ENCODE results near the gene PRTN3. TPM values are rescaled to one million over a fixed set of nuclear protein-coding genes. Genes with fewer than 3 reads are reported as not detected.

Gene PRTN3
- total RNA-seq, 1 experiment from 2014 or later: 0.66 TPM

DNA sequence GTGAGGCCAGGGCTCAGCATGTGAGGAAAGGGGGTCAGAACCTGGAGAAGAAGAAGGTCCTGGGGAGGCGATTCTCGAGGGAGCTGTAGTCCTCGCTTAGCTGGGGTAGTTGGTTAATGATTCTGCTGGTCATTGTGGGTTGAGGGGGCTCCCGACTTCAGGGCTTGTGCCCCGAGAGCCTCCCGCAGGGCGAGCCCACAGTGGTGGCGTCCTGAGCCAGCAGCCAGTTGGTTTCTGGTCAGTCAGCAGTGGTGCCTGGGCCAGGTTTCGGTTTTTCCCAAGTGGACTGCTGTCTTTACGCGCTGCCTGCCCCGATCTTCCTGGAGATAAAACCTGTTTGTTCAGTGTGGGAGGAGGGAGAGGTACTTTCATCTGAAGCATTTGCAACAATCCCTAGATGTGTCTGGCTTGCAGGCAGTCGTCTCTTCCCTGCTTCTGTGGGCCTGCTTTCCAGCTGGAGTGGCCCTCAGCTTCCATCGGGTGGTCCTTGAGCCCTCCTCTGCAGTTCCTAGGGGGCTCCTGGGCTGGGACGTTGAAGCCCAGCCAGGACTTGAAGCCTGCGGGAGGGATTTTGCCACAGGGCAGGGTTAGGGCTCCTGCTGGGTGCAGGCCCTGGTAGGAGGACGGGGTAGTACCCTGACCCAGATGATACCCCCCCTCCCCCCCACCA is 40.3 kb upstream of the PRTN3 start:
- peaks cover 38% of the 10 kb centered on the region for H3K36me3 ChIP-seq (replicated peaks; ENCODE audit: control insufficient read depth, insufficient read depth, low read length)
- no peaks in the 10 kb centered on the region for H3K27me3 ChIP-seq (ENCODE audit: control insufficient read depth, insufficient read depth, low read length)
- peak; percentile 75 for DNase-seq
- no peak overlapping the region for H3K4me3 ChIP-seq (ENCODE audit: insufficient read depth, low read depth, low read length)

DNA sequence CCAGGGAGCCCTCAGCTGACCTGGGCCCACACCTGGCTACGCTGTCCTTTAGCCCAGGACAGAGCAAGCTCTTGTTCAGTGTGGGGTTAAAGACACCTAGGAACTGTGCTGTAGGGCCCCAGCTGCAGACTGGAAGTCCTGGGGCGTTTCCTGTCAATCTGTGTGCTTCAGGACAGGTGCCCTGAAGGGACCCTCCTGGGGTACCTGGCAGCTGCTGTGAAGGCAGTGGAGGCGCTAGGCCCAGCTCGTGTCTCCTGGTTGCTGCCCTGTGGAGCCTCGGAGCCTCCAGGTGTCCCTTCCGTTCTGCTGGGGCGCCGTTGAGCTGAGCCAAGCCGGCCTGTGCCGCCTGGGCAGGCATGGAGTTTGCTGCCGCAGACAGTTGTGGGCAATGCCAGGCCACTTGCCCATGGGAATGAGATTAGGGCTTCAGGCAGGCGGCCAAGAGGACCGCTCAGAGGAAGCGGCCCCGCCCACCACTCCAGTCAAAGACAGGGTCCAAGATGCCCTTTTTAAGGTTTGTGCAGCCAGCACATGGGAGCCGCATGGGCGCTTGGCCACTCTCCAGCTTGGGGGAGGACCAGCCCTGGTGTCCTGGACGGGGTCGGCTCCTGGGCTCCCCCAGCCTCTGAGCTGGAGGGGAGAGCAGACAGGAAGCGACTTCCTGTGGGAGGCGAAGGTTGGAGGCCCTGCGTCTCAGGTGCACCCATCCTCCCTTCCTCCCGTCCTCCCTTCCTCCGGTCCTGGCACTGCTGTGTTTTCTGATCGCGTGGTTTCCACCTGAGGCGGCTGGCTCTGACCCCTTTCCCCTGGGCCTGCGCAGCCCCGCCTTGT is 39.6 kb upstream of the PRTN3 start:
- H3K4me3 ChIP-seq (ENCODE audit: insufficient read depth, low read depth, low read length): no peak overlapping the region
- DNase-seq: peak; percentile 65
- H3K27me3 ChIP-seq (ENCODE audit: control insufficient read depth, insufficient read depth, low read length): no peaks in the 10 kb centered on the region
- peaks cover 40% of the 10 kb centered on the region for H3K36me3 ChIP-seq (replicated peaks; ENCODE audit: control insufficient read depth, insufficient read depth, low read length)

DNA sequence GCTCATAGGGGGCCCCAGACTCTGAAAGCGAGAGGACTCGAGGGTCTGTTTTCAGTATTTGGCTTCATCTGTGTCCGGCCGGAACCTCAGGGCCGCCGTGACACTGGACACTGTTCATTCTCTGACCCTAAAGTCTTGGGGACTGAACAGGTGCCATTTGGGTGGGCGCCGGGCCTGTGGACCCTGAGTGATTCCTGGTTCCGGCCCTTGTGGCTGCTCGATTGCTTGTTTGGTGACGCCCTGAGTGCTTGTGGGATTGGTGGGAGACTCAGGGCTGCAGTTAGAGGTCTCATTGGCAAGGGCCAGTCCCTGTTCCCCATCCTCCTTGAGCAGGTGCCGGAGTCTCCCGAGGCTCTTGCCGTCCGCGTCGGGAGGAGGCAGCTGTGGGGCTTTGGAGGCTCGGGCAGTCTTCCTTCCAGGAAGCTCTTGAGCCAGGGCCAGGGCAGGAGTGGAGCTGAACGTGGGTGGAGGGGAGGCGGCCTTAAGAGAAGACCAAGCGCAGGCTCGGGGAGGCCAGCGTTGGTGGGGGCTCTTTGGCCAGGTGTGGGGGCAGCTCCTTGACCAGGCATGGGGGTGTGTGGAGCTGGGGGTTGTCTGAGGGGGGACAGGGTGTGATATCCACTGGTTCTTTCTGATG is 38.8 kb upstream of the PRTN3 start:
- H3K36me3 ChIP-seq (replicated peaks; ENCODE audit: control insufficient read depth, insufficient read depth, low read length): peaks cover 42% of the 10 kb centered on the region
- H3K27me3 ChIP-seq (ENCODE audit: control insufficient read depth, insufficient read depth, low read length): no peaks in the 10 kb centered on the region
- no peak overlapping the region for H3K4me3 ChIP-seq (ENCODE audit: insufficient read depth, low read depth, low read length)
- DNase-seq: peak; percentile 73

DNA sequence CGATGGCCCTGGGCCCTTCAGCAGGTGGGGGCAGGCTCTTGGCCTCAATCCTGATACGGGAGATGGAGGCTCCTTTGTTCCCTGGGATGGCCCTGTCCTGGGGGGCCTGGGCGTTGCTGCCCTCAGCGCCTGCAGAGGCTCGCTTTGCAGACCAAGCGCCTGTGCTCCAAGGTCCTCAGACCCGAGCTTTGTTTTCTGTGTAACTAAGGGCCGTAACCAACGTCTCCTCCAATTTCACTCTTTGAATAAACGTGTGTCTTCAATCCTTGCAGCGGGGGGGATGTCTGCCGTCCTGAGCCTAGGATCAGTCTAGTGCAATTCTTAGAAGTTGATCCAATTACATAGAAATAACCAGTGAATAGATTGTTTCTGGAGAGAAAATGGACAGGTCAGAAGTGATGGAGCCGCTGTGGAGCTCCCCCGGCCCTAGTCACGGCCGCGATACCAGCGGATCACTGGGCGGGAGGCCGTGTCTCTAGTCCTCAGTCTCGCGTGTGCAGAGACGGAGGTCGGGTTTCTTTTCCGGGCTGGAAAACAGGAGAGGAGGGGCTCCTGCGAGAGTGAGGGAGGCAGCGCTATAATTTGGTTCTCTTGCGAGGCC is 38.2 kb upstream of the PRTN3 start:
- H3K36me3 ChIP-seq (replicated peaks; ENCODE audit: control insufficient read depth, insufficient read depth, low read length): peaks cover 47% of the 10 kb centered on the region
- DNase-seq: peak; percentile 76
- H3K27me3 ChIP-seq (ENCODE audit: control insufficient read depth, insufficient read depth, low read length): no peaks in the 10 kb centered on the region
- no peak overlapping the region for H3K4me3 ChIP-seq (ENCODE audit: insufficient read depth, low read depth, low read length)

DNA sequence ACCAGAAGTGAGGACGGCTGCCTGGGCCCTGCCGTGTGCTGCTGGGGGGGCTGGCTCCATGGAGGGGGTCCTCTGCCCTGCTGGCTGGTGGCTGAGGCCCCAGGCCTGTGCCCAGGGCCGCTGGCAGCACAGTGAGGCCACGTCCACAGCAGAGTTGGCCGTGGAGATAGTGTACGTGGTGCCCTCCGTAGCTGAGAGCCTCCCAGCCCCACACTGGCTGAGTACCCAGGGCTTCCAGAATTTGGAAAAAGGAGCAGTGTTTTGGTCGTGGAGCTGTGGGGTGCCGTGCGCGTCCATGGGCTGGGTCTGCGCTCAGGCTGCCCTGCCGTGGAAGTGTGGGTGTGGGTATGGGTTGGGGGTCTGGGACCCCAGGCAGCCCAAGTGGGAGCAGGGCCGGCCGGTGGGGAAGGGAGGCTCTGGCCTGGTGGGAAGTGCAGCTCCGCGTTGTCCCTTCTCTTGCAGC is 37.7 kb upstream of the PRTN3 start:
- H3K27me3 ChIP-seq (ENCODE audit: control insufficient read depth, insufficient read depth, low read length): no peaks in the 10 kb centered on the region
- H3K4me3 ChIP-seq (ENCODE audit: insufficient read depth, low read depth, low read length): no peak overlapping the region
- H3K36me3 ChIP-seq (replicated peaks; ENCODE audit: control insufficient read depth, insufficient read depth, low read length): peaks cover 51% of the 10 kb centered on the region

DNA sequence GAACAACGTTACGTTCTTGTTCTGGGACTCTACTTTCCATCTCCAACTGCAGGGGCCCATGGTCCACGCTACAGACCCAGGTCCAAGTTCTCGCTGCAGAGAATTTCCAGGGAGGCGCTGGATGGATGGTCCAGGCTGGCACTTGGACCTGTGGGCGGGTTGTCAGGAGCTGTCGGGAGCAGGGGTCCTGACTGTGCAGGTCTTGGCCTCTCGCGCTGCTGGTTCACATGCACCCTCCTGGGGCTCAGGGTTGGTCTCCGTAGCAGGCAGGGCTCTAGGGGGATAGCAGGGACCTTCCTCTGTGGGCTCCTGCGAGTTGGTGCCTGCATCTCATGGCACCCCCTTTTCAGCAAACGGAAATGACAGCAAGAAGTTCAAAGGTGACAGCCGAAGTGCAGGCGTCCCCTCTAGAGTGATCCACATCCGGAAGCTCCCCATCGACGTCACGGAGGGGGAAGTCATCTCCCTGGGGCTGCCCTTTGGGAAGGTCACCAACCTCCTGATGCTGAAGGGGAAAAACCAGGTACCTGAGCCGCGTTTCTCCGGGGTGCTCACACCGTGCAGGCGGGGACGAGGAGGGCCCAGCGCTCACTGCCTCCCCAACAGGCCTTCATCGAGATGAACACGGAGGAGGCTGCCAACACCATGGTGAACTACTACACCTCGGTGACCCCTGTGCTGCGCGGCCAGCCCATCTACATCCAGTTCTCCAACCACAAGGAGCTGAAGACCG is 36.9 kb upstream of the PRTN3 start:
- peaks cover 53% of the 10 kb centered on the region for H3K36me3 ChIP-seq (replicated peaks; ENCODE audit: control insufficient read depth, insufficient read depth, low read length)
- peak; percentile 58 for DNase-seq
- no peaks in the 10 kb centered on the region for H3K27me3 ChIP-seq (ENCODE audit: control insufficient read depth, insufficient read depth, low read length)
- H3K4me3 ChIP-seq (ENCODE audit: insufficient read depth, low read depth, low read length): no peak overlapping the region

More for the DNA sequence above, 37.7 kb upstream of the PRTN3 start:
- peak; percentile 66 for DNase-seq

DNA sequence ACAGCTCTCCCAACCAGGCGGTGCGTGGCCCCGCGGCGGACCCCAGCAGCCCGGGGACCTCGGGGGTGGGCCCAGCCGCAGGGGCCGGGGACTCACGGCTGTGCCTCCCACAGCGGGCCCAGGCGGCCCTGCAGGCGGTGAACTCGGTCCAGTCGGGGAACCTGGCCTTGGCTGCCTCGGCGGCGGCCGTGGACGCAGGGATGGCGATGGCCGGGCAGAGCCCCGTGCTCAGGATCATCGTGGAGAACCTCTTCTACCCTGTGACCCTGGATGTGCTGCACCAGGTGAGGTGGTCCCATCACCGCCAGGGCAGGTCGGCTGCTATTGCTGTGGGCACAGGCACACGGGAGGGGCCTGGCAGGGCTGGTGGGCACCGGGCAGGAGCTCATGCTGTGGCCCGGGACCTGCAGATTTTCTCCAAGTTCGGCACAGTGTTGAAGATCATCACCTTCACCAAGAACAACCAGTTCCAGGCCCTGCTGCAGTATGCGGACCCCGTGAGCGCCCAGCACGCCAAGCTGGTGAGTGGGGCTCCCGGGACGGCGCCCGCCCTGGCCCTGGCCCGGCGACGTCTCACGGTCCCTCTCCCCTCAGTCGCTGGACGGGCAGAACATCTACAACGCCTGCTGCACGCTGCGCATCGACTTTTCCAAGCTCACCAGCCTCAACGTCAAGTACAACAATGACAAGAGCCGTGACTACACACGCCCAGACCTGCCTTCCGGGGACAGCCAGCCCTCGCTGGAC is 36.2 kb upstream of the PRTN3 start:
- H3K36me3 ChIP-seq (replicated peaks; ENCODE audit: control insufficient read depth, insufficient read depth, low read length): peaks cover 52% of the 10 kb centered on the region
- no peaks in the 10 kb centered on the region for H3K27me3 ChIP-seq (ENCODE audit: control insufficient read depth, insufficient read depth, low read length)
- DNase-seq: peak; percentile 70
- H3K4me3 ChIP-seq (ENCODE audit: insufficient read depth, low read depth, low read length): no peak overlapping the region

DNA sequence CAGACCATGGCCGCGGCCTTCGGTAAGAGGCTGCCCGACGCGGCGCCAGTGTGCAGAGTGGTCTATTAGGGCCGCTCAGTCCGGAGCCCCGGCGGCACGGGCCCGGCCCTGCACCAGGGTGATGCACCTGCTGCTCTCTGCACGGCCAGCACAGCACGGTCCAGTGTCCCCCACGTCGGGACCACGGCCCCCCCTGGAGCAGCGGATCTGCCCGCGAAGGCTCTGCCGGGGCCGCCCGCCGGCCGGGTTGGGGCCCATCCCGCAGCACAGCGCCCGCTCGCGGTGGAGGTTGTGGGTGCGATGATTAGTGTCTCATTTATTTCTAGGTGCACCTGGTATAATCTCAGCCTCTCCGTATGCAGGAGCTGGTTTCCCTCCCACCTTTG is 35.6 kb upstream of the PRTN3 start:
- peak; percentile 73 for DNase-seq
- Histone ChIP-seq H3K4me3 (ENCODE audit: insufficient read depth, low read depth, low read length) (no peak overlapping the region), H3K27me3 (ENCODE audit: control insufficient read depth, insufficient read depth, low read length) (no peaks in the 10 kb centered on the region), H3K36me3 (replicated peaks; ENCODE audit: control insufficient read depth, insufficient read depth, low read length) (peaks cover 51% of the 10 kb centered on the region)

DNA sequence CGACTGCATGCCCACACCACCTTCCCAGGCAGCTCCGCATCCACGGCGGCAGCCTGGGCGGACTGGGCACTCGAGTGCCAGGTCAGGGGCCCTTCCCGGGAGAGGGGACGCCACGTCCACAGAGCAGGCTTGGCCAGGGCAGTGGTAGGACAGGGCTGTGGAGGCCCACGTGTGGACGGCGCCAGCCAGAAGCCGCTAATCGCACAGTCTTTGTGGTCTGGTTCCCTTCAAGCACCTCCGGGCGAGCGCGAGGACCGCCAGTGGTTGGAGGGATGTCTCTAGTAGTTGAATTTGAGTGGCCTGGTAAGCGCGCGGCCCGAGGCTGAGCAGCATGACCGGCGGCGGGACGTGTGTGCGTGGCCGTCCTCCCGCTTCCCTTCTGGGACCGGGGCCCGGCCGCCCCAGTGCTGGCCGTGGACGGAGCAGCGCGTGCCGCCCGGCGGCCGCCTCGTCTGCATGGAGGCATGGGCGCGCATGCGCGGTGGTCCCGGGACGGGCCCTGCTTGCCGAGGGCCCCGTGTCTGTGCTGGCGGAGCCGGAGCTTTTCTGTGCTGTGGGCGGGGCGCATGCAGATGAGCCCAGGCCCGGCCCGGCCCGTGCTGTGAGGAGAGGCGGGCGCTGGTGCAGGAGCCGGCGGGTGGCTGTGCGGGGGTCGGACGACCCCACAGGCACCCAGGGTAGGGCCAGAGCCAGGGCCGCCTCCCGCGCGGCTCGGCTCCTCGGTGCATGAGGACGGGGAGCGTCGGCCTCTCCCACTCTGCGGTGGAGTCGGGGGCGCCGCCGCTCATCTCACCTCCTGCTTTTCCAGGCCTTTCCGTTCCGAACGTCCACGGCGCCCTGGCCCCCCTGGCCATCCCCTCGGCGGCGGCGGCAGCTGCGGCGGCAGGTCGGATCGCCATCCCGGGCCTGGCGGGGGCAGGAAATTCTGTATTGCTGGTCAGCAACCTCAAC is 34.9 kb upstream of the PRTN3 start:
- Histone ChIP-seq H3K4me3 (ENCODE audit: insufficient read depth, low read depth, low read length) (no peak overlapping the region), H3K36me3 (replicated peaks; ENCODE audit: control insufficient read depth, insufficient read depth, low read length) (peaks cover 49% of the 10 kb centered on the region), H3K27me3 (ENCODE audit: control insufficient read depth, insufficient read depth, low read length) (no peaks in the 10 kb centered on the region)
- peak; percentile 84 for DNase-seq

DNA sequence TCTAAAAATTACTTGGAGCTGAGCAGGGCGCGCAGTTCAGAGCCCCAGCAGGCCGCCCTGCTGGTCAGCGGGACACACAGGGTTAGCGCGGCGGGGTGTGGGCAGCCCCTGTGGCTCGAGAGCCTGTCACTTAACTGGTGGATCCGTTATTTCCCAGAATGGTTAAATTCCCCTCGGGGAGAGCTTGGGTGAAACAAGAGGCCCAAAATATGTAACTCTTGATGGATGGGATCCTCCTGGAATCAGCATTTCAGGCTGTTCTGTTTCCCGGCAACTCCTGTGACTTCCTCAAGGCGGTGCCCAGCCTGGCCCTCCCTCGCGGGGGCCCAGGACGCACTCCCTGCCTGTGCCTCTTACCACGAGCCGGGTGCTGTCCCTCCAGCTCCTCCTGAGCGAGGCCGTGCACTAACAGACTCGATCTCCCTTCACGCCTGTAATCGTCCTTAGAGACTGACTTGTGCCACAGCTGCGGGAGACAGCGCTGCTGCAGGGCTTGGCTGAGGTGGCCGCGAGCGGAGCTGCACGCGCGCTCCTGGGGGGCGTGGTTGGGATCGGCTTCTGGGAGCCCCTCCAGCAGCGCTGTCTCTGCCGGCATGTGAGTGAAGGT is 33.9 kb upstream of the PRTN3 start:
- Histone ChIP-seq H3K27me3 (ENCODE audit: control insufficient read depth, insufficient read depth, low read length) (no peaks in the 10 kb centered on the region), H3K4me3 (ENCODE audit: insufficient read depth, low read depth, low read length) (no peak overlapping the region), H3K36me3 (replicated peaks; ENCODE audit: control insufficient read depth, insufficient read depth, low read length) (peaks cover 43% of the 10 kb centered on the region)
- DNase-seq: peak; percentile 77

DNA sequence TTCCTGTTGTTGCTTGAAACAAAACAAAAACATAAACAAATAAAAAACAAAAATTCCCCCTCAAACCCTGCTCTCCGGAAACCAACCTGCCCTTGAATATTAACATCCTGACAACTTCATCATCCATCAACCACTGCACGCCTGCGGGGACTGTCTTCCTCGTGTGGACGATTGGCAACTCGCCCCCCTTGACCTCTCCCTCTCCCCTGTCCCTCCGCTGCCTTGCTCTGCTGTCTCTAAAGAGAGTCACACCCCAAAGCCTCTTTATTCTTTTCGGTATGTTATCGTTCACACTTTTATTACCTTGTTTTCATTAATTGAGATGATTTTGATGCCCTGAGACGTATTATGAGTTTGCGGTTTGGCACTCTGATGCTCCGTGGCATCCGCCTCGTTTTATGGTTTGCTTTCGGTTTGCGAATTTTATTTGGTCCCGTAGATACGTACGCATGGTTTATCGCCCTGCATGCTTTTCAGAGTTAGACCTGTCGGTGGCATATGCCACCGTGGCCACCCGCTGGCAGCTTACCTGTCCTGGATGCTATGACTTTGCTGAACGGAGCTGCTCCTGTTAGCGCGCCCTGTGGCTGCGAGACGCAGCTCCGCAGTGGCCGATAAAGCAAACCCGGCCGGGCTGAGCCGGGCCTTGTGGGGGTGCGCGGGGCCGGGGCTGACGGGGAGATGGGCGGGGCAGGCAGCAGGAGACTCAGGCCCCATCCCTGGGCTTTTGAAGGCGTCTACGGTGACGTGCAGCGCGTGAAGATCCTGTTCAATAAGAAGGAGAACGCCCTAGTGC is 33.0 kb upstream of the PRTN3 start:
- peaks cover 45% of the 10 kb centered on the region for H3K36me3 ChIP-seq (replicated peaks; ENCODE audit: control insufficient read depth, insufficient read depth, low read length)
- H3K4me3 ChIP-seq (ENCODE audit: insufficient read depth, low read depth, low read length): no peak overlapping the region
- H3K27me3 ChIP-seq (ENCODE audit: control insufficient read depth, insufficient read depth, low read length): no peaks in the 10 kb centered on the region
- peak; percentile 75 for DNase-seq

DNA sequence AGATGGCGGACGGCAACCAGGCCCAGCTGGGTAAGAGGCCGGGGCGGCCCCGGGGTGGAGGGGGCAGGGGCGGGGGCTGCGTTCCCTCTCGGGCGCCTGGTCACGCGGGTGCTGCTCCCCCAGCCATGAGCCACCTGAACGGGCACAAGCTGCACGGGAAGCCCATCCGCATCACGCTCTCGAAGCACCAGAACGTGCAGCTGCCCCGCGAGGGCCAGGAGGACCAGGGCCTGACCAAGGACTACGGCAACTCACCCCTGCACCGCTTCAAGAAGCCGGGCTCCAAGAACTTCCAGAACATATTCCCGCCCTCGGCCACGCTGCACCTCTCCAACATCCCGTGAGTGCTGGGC is 32.4 kb upstream of the PRTN3 start:
- no peak for DNase-seq
- H3K27me3 ChIP-seq (ENCODE audit: control insufficient read depth, insufficient read depth, low read length): no peaks in the 10 kb centered on the region
- H3K4me3 ChIP-seq (ENCODE audit: insufficient read depth, low read depth, low read length): no peak overlapping the region
- H3K36me3 ChIP-seq (replicated peaks; ENCODE audit: control insufficient read depth, insufficient read depth, low read length): peaks cover 42% of the 10 kb centered on the region
